K562 (cell line): Measurements from ENCODE around the gene SEMA6B. TPM values are rescaled to one million over a fixed set of nuclear protein-coding genes. Genes with fewer than 3 reads are reported as not detected.

Experiments used
- ARID3A ChIP-seq: IDR thresholded peaks from 2 replicates; pipeline ENCODE4 v1.6.1; 2012; ENCODE audit warnings: low read depth, low read length, improper control_type of control experiment, borderline replicate concordance
- CBFA2T2 ChIP-seq: fragments of 450-650 bp; conservative IDR thresholded peaks from 2 replicates; pipeline ENCODE4 v1.6.1; 2017; ENCODE audit warnings: mild to moderate bottlenecking
- CHAMP1 ChIP-seq: fragments of 450-650 bp; IDR thresholded peaks from 2 replicates; pipeline ENCODE4 v1.6.1; 2016; ENCODE audit warnings: mild to moderate bottlenecking
- CTCF ChIP-seq, 3 experiments: IDR thresholded peaks in 2 of 3; conservative IDR thresholded peaks in 1 of 3; 2 replicates each; pipeline ENCODE4 v1.5.1; 2011 to 2012; ENCODE audit warnings: low read length in 3 of 3, mild to moderate bottlenecking in 3 of 3, control low read depth in 2 of 3, improper control_type of control experiment in 1 of 3, inconsistent platforms in 1 of 3, low read depth in 1 of 3, mixed read lengths in 1 of 3, moderate library complexity in 1 of 3; ENCODE audit not compliant: insufficient read depth in 2 of 3
- FOXJ2 ChIP-seq: fragments of 200-800 bp; sonication (Bioruptor generic); IDR thresholded peaks from 2 replicates; pipeline ENCODE4 v1.6.1; 2016; ENCODE audit warnings: missing genetic modification characterization, missing compliant biosample characterization
- HOXB6 ChIP-seq: fragments of 250-450 bp; sonication (Bioruptor Pico); IDR thresholded peaks from 2 replicates; pipeline ENCODE4 v1.5.1; 2022; ENCODE audit warnings: mild to moderate bottlenecking, borderline replicate concordance
- MBD1 ChIP-seq: fragments of 250-450 bp; sonication (Bioruptor Pico); IDR thresholded peaks from 2 replicates; pipeline ENCODE4 v1.8.0; 2022; ENCODE audit warnings: inconsistent platforms
- MXD1 ChIP-seq: fragments of 250-450 bp; sonication (Bioruptor Pico); IDR thresholded peaks from 2 replicates; pipeline ENCODE4 v1.8.0; 2021; ENCODE audit warnings: borderline replicate concordance, mild to moderate bottlenecking, moderate library complexity; ENCODE audit not compliant: poor library complexity, severe bottlenecking
- NFYB ChIP-seq: IDR thresholded peaks from 2 replicates; pipeline ENCODE4 v1.6.1; 2011; ENCODE audit warnings: mild to moderate bottlenecking, moderate library complexity; ENCODE audit not compliant: insufficient read length; ENCODE audit errors: extremely low read depth
- PTRF ChIP-seq: fragments of 450-650 bp; IDR thresholded peaks from 2 replicates; pipeline ENCODE4 v1.6.1; 2016; ENCODE audit warnings: mild to moderate bottlenecking, missing genetic modification characterization, missing compliant biosample characterization
- PTTG1 ChIP-seq: fragments of 450-650 bp; IDR thresholded peaks from 2 replicates; pipeline ENCODE4 v1.6.1; 2016; ENCODE audit warnings: low read depth, mild to moderate bottlenecking, missing genetic modification characterization, missing compliant biosample characterization
- SMARCA4 ChIP-seq: fragments of 450-650 bp; IDR thresholded peaks from 2 replicates; pipeline ENCODE4 v1.6.1; 2016
- TOE1 ChIP-seq, 2 experiments: fragments of 450-650 bp in 1 of 2; sonication (generic) in 1 of 2; formaldehyde crosslinking in 1 of 2; IDR thresholded peaks; 2 replicates each; pipeline versions ENCODE4 v1.7.1 to v1.8.0; 2016 to 2022; ENCODE audit warnings: borderline replicate concordance in 2 of 2, mild to moderate bottlenecking in 2 of 2, antibody characterized with exemption in 1 of 2, inconsistent platforms in 1 of 2, low read depth in 1 of 2, missing genetic modification reagents in 1 of 2, moderate library complexity in 1 of 2
- USF1 ChIP-seq: sonication (generic); formaldehyde crosslinking; IDR thresholded peaks from 2 replicates; pipeline ENCODE4 v1.9.0; 2022; ENCODE audit warnings: mild to moderate bottlenecking, missing genetic modification reagents
- ZFX ChIP-seq: sonication (generic); formaldehyde crosslinking; IDR thresholded peaks from 2 replicates; pipeline ENCODE4 v1.8.0; 2022; ENCODE audit warnings: mild to moderate bottlenecking, missing genetic modification reagents, moderate library complexity
- polyA plus RNA-seq, 8 experiments: library from polyadenylated mRNA; depleted of rRNA in 4 of 8; stranded (reverse) in 5 of 8; unstranded in 3 of 8; fragments of >200 nt; fragmentation: Nextera tagmentation in 2 of 8; fragmentation: Illumina TruSeq in 1 of 8; extraction: Ambion mirVana in 2 of 8; extraction: Trizol in 1 of 8; gene quantifications; 2 replicates each; pipeline versions ENCODE4 v1.2.1 to v1.2.3, GENCODE V29; 2011 to 2014; ENCODE audit warnings: inconsistent platforms in 1 of 8, missing spikeins in 1 of 8
- total RNA-seq, 7 experiments: library from RNA; depleted of rRNA in 6 of 7; stranded (reverse); fragments of >200 nt in 6 of 7; fragmentation: Illumina TruSeq in 2 of 7; extraction: Trizol in 2 of 7; gene quantifications; 2 replicates each; pipeline versions ENCODE4 v1.2.1 to v1.2.3, GENCODE V29; 2011 to 2021; ENCODE audit warnings: low replicate concordance in 1 of 7

Gene SEMA6B
- total and polyA plus RNA-seq, 9 of the 15 experiments (the other 6 are each of a cell fraction or from before 2014, with no cell fraction given), result 0.65 to 4.6 (median 2.5) TPM; not detected in 2

GRCh38 chr19:4580021-4580901, 20.8 kb upstream of the SEMA6B start (continued):
- peak; percentile 36; the same call in 1 of the 2 replicates for TF ChIP-seq CBFA2T2
- no peak for TF ChIP-seq MBD1 (CRISPR knock-in tag)
- peak; percentile 47 for TF ChIP-seq ZFX
- TF ChIP-seq MXD1, result no peak
- TF ChIP-seq HOXB6 (CRISPR knock-in tag), result no peak
- peak; percentile 72; the same call in 1 of the 2 replicates for TF ChIP-seq TOE1 (IDR thresholded peaks at IDR 0.05; ENCODE audit: borderline replicate concordance)
- TF ChIP-seq TOE1 (CRISPR knock-in tag; IDR thresholded peaks at IDR 0.05; ENCODE audit: borderline replicate concordance, low read depth), result no peak
- TF ChIP-seq FOXJ2 (tag), result no peak
- no peak for TF ChIP-seq CHAMP1
- peak; percentile 91 for TF ChIP-seq USF1 (CRISPR knock-in tag)
- TF ChIP-seq NFYB, result peak; percentile 58
- no peak for TF ChIP-seq SMARCA4
- peak; percentile 35 to 50 (median 46); a peak in 5 of 6 replicates for TF ChIP-seq CTCF (IDR thresholded peaks at IDR 0.05 in 2 of 3, conservative IDR thresholded peaks at IDR 0.05 in 1 of 3; ENCODE audit: insufficient read depth in 2 of 3, low read depth in 1 of 3, low read length in 3 of 3)
- TF ChIP-seq PTRF, result no peak
- no peak for TF ChIP-seq ARID3A
- no peak for TF ChIP-seq PTTG1 (tag)
